Breast epithelium (tissue), 3 donors: ENCODE results near the gene CARHSP1.

ENCODE experiments used
- CTCF ChIP-seq, 3 donors: fragments of 450-650 bp; IDR thresholded peaks; one replicate each; pipeline ENCODE4 v1.5.1; 2016 to 2017; ENCODE audit warnings: antibody characterized with exemption in 3 of 3, mild to moderate bottlenecking in 3 of 3, moderate library complexity in 3 of 3
- POLR2A ChIP-seq: fragments of 450-650 bp; IDR thresholded peaks from one replicate; pipeline ENCODE4 v1.6.1; 2016; ENCODE audit warnings: antibody characterized with exemption, mild to moderate bottlenecking, moderate library complexity
- POLR2AphosphoS5 ChIP-seq, 3 donors: sonication (generic); formaldehyde crosslinking; IDR thresholded peaks; one replicate each; pipeline ENCODE4 v1.6.1; 2017; ENCODE audit warnings: antibody characterized with exemption in 3 of 3

DNA sequence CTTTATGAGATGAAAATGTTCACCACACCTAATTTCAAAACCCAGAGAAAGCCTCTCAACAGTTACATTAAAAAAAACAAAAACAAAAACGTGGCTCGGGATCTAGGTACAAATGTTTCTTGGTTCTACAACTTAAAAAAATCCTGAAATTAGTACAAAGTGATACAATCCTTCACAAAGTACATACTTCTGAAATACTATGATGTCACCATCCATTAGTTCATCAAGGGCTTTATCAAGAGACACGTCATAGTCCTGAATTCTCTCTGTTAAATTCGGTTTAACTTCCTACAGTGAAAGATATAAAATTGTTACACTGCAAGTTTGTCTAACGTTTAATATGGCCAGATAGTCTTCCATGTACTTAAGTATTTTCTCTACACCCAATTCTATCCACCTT lies 31.5 kb upstream of the CARHSP1 start:
- TF ChIP-seq CTCF (IDR thresholded peaks at IDR 0.05) (no peak), POLR2A (no peak), POLR2AphosphoS5 (IDR thresholded peaks at IDR 0.05) (no peak)
